ENCODE results near the gene UBE3D. TPM values are rescaled to one million over a fixed set of nuclear protein-coding genes. Genes with fewer than 3 reads are reported as not detected.
A peak's percentile ranks its signal among the peaks of the same experiment; 100 is the strongest.

Gene UBE3D
- total RNA-seq, 4 donors from 2014 or later = 5.3 to 12.4 (median 8.4) TPM

GRCh38 chr6:83061190-83061589 lies 4.5 kb downstream of the UBE3D start:
- no peak overlapping the region for H3K27ac ChIP-seq
- H3K4me1 ChIP-seq = peaks cover 0 to 19% (median 10%) of the 10 kb centered on the region in 3 donors
- TF ChIP-seq POLR2A (IDR thresholded peaks at IDR 0.05) (no peak), CTCF (IDR thresholded peaks at IDR 0.05) (no peak)
- no peak overlapping the region for H3K4me3 ChIP-seq
- DNase-seq = no peak
- H3K9me3 ChIP-seq = no peaks in the 10 kb centered on the region
- intact Hi-C loops (cut with DNase I) = loop anchor here (10.0 kb wide), 1 partner anchor 134 kb away; the partner anchor contains the start of genes PGM3 and RWDD2A
- no peaks in the 10 kb centered on the region for H3K27me3 ChIP-seq
- peaks cover 0 to 11% (median 0%) of the 10 kb centered on the region in 3 donors for H3K36me3 ChIP-seq

DNA sequence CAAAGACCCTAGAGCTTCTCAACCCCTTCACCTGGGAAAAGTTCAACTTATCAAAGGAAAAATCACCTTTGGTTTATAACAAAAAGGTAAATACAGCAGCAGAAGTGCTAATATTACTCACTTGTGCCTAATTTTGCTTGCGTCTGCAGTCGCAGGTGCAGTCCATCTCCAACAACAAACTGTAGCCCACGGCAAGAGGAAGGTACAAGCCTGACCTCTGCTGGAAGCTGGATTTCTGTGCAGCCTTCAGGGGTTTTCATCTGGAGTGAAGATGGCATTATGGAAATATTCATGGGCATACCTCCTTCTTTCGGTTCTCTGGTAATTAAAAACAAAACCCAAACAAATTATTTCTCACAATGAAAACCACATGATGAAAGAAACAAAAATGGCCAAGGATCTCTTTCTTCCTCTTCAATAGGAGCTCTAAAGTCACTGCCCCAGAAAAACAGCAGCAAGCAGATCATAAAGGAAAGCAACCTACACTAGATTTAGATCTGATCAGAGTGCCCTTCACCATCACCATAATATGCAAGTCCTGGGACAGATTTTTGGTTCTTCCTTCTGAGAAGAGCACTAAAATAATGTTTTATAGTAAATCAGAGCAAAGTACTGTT lies 7.8 kb downstream of the UBE3D start:
- Histone ChIP-seq H3K4me3 (no peak overlapping the region), H3K27ac (no peak overlapping the region), H3K27me3 (no peaks in the 10 kb centered on the region), H3K4me1 (no peaks in the 10 kb centered on the region), H3K9me3 (no peaks in the 10 kb centered on the region), H3K36me3 (peaks cover 0 to 13% (median 0%) of the 10 kb centered on the region in 3 donors)
- WGBS, 2 donors = 29 to 31% methylated on average over 4 of the region's 4 CpGs
- DNase-seq = no peak
- no peak for TF ChIP-seq POLR2A (IDR thresholded peaks at IDR 0.05)
- peak in 5 of 6 experiments; percentile 44 to 61 (median 53) for TF ChIP-seq CTCF (IDR thresholded peaks at IDR 0.05)
- intact Hi-C loops (cut with DNase I) = loop anchor here (5.0 kb wide), 1 partner anchor 806 kb away; no protein-coding TSS in a partner anchor

DNA sequence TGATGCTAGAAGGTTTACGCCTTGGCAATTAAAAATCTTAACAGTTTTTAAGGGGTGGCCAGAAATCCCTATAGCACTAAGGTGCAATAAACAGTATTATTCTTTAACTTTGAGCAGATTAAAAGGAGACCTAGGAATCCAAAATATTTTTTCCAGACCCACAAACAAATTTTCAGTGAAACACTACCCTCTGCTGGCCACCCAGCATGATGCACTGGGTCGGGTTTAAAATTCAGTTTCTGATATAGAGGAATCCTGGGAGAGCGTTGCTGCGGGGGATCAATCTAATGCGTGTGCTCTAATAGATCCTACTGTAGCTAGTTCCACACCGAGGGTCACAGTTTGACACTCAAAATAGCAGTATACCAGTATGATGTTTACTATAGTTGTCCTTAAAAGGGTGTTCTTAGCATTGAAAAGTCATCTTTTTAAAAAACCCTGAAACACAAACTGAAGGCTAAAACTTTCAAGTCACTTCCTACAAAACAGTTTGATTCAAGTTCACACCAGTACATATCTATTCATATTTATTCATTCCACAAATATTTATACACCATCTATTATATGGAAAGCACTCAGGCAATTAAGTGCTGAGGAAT lies 10.2 kb downstream of the UBE3D start:
- intact Hi-C loops (cut with DNase I) = loop anchor here (5.0 kb wide), 1 partner anchor 803 kb away; no protein-coding TSS in a partner anchor
- DNase-seq = no peak
- Histone ChIP-seq H3K27ac (no peak overlapping the region), H3K4me1 (peaks cover 0 to 9% (median 0%) of the 10 kb centered on the region in 3 donors), H3K36me3 (peaks cover 0 to 13% (median 0%) of the 10 kb centered on the region in 3 donors), H3K27me3 (no peaks in the 10 kb centered on the region), H3K9me3 (no peaks in the 10 kb centered on the region), H3K4me3 (no peak overlapping the region)
- WGBS, 2 donors = 16 to 29% methylated on average over 6 of the region's 6 CpGs
- TF ChIP-seq CTCF (IDR thresholded peaks at IDR 0.05) (peak; percentile 50 to 87 (median 80)), POLR2A (IDR thresholded peaks at IDR 0.05) (no peak)

GRCh38 chr6:83053678-83054077 lies 12.0 kb downstream of the UBE3D start:
- no peak overlapping the region for H3K4me3 ChIP-seq
- no peaks in the 10 kb centered on the region for H3K27me3 ChIP-seq
- 78 to 85% methylated on average over 3 of the region's 3 CpGs for WGBS, 2 donors
- H3K36me3 ChIP-seq = peaks cover 0 to 13% (median 0%) of the 10 kb centered on the region in 3 donors
- H3K4me1 ChIP-seq = peaks cover 0 to 9% (median 0%) of the 10 kb centered on the region in 3 donors
- intact Hi-C loops (cut with DNase I) = no loop called here
- no peak for TF ChIP-seq POLR2A (IDR thresholded peaks at IDR 0.05)
- no peaks in the 10 kb centered on the region for H3K9me3 ChIP-seq
- H3K27ac ChIP-seq = no peak overlapping the region
- DNase-seq = no peak

DNA sequence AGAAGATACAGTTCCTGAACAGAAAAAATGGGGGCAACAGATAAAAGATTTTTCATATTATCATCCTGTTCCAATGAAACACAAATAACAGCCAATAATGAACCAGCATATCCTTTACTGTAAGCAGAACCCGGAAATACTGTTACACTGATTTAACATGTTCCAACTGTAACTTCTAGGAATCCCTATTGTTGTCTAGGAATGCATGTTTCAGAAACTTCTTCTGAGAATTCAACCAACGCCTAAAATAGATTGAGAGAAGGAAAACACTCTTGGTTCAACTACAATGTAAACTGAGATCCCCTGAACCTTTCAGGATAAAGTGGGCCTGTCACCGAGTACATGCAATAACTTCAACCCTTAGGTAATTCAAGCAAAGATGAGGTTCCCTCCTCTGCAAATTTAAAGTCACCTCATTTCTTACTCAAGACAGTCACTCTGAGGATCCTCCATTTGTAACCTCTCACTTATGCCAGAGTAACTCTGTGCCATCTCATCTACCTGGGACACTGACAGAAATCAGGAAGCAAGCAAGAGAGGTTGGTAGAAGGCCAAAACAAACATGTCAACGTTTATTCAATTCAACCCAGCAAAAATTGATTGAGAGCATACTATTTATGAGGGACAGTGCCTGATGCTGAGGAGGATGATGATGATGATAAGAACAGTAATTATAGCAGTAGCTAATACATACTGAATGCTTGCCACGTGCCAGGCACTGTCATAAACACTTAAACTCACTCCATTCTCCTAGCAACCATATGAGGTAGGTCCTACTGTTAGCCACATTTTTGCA lies 14.1 kb downstream of the UBE3D start:
- no peak for TF ChIP-seq CTCF (IDR thresholded peaks at IDR 0.05)
- TF ChIP-seq POLR2A (IDR thresholded peaks at IDR 0.05) = no peak
- peaks cover 0 to 6% (median 0%) of the 10 kb centered on the region in 3 donors for H3K36me3 ChIP-seq
- intact Hi-C loops (cut with DNase I) = no loop called here
- no peak overlapping the region for H3K27ac ChIP-seq
- peaks cover 0 to 9% (median 0%) of the 10 kb centered on the region in 3 donors for H3K4me1 ChIP-seq
- DNase-seq = no peak
- WGBS, 2 donors = 38 to 46% methylated on average over 5 of the region's 5 CpGs
- no peaks in the 10 kb centered on the region for H3K27me3 ChIP-seq
- no peak overlapping the region for H3K4me3 ChIP-seq
- H3K9me3 ChIP-seq = no peaks in the 10 kb centered on the region
